Activated CD4-positive, alpha-beta T cell treated with anti-CD3 and anti-CD28 coated beads for 1 hour (primary cell): ENCODE data around the gene GAS6.
"Not testable (repeated sequence)": the region's sequence is repeated elsewhere in the genome, so short reads cannot be mapped to it uniquely, and the experiment has no call there.

Experiments used
- DNase-seq: peaks from one replicate; pipeline ENCODE4 v3.0.0-alpha.2; 2020

The GAS6 gene

DNA sequence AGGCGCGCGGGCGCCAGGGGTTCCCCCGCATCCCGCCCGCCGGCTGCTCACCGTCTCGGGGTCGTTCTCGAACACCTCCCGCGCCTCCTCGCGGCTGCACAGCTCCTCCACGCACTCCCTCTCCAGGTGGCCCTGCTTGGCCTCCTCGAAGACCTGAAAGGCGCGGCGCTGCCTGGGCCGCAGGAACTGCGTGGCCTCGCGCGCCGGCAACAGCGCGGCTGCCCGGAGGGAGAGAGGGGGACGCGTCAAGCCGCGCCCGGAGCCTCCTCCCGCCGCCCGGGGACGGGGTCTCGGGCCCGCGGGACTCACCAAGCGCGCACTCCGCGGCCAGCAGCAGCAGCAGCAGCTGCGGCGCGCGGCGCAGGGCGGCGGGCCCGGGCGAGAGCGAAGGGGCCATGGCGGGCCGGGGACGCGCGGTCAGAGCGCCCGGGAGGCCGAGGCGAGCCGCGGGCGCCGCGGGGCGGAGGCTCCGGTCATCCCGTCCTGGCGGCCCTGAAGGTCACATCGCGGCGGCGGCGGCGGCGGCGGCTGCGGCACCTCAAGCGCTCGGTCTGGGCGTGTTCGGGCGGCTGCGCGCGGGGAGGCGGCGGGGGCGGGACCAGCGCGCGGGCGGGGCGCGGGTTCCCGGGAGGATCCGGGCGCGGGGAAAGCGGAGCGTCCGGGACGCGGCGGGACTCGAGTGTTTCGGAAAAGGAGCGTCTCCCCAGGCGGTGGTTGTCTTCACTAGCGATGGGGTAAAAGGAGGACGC is at the start of gene GAS6:
Gene GAS6 (minus strand): TSS at position 553 of the 749 bp plus-strand sequence. CDS start 156 bp downstream, at position 397.
- DNase-seq, result no peak

DNA sequence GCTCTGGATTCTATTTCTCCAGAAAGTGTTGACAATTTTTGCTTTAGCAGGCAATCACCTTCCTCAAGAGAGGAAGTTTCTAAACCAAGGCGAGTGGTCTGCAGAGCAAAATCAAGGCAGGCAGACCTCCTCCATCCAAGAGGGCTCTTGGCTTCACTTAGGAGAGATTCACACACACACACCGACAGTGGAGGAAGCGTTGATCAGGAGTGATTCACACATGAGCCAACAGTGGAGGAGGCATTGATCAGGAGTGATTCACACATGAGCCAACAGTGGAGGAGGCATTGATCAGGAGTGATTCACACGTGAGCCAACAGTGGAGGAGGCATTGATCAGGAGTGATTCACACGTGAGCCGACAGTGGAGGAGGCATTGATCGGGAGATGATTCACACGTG is 49.5 kb upstream of the GAS6 start:
- not testable (repeated sequence) for DNase-seq

DNA sequence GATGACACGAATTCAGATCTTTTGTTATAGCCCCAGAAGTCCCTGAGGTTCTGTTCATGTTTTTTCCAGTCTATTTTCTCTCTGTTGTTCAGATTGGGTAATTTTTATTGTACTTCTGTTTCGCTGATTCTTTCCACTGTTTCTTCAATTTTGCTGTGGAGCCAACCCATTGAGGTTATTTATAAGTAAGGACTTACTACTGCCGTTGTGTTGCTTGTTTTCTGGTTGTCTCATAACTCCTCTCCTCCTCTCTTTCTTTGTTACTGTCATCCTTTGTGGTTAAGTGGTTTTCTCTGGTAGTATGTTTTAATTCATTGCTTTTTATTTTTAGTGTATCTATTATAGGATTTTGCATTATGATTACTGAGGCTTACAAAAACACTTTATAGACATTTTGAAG is 48.7 kb upstream of the GAS6 start:
- no peak for DNase-seq

DNA sequence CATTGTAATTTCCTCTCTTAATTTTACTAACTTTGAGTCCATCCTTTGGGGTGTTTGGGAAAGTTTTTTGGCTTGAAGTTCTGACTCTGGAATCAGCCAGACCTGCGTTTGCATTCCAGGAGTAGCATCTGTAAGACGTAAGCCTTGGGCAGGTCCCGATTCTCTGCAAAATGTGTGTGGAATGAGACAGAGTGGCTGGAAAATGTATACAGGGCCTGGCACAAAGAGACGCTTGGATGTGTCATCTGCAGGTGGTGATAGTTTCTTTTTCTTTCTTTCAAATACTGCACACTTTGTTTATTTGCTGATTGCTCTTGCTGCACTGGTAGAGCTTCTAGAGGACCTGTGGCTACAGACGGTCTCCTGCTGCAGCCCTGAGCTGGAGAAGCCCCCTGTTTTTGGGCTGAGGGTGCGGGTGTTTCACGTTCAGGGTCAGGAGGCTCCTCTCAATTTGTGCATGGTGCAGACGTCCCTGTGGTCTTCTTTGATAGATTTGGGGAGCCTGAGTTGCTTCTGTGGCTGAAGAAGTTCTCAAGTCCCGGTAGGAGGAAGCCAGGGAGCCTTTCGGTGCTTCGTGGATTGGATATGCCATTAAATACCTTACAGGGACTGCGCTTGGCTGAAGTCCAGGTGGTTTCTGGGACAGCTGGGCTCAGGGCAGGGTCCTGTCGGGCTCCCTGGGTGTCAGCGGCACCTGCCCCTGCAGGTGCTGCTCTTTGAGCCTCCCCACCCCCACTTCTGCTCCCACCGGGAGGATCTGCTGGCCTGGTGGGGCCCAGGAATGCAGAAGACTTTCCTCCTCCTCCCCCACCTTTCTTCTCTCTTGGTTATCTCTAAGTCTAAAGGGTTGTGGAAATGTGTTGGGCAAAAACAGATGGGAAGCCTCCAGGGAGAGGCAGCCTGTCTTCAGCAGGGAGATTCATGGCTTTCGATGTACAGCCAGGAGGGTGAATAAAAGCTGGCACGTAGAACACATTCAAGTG is 44.0 kb upstream of the GAS6 start:
- no peak for DNase-seq

DNA sequence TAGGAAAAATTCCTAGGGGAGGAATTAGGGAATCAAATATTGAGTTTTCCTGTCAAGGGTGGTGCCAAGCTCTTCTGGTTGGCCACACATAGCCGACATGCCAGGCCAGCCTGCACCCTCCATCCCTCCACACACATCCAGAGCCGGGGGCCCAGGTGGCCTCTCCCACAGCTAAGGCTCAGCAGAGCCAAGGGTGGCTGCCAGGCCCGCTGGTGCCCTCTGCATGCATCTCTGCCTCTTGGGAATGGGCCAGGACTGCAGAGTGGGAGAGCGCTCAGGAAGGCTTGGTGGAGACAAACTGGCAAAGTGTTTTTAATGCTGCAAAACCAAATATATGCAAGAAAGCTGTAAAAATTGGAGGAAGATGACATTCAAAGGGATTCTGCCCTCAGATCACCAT is 42.7 kb upstream of the GAS6 start:
- DNase-seq, result no peak

DNA sequence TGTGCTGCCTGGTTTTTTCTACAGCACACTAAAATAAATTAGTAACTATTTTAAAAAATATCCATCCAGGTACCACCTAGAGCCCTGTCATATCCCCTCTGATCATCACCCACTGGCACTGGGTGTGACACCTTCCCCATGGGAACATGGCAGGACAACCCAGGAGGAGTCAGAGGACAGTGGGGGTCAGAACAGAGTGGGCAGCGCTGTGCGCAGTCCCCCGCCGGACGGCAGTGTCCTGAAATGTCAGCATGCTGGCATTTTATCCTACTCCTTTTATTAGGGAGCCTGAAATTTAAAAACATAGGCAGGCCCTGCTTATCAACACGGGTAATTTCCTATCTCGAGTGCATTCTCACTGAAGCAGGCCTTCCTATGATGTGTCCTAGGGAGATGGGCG is 42.1 kb upstream of the GAS6 start:
- DNase-seq, result no peak

DNA sequence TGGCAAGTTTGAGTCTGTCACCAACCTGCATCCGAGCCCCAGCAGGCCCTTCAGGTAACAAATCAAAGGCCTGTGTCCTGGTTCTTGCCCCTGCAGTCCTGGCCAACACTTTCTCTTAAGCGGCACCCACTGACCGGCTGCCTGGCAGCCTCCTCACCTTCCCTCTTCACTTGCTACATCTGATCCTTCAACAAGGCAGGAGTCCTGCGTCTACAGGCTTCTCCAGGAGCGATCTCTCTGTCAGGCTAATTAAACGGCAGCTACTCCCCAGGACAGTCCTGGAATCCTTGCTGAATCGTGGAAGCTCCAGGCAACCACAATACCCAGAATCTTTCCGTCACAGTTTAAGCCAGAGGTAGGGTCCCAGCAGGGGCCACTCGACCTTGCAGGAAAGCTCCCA is 41.1 kb upstream of the GAS6 start:
- no peak for DNase-seq

DNA sequence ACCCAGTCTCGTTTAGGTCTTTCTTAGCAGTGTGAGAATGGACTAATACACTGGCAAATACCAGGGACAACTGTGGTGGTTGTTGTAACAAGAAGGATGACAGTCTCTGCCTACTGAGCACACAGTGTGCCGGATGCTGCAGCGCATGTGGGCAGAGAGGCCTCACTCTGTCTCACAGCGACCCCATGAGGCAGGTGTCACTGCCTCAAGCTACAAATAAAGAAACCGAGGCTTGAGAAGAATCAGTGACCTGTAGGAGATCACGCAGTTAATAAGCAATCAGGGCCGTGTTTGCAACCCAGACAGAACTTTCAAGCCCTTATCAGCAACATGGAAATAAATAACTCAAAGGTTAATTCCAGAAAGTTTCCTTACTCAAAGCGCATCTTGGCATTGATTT is 40.5 kb upstream of the GAS6 start:
- no peak for DNase-seq

DNA sequence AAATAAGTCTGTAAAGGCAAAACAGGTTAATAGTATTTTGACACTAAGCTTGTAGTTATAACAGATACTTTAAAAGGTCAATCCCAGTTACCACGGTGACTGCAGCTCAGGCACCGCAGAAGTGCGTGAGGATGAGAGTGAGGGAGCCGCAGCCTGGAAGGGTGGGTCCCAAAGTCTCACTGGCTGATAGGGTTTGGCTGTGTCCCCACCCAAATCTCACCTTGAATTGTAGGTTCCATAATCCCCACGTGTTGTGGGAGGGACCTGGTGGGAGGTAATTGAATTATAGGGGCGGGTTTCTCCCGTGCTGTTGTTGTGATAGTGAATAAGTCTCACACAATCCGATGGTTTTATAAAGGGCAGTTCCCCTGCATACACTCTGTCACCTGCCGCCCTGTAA is 40.0 kb upstream of the GAS6 start:
- DNase-seq, result no peak

DNA sequence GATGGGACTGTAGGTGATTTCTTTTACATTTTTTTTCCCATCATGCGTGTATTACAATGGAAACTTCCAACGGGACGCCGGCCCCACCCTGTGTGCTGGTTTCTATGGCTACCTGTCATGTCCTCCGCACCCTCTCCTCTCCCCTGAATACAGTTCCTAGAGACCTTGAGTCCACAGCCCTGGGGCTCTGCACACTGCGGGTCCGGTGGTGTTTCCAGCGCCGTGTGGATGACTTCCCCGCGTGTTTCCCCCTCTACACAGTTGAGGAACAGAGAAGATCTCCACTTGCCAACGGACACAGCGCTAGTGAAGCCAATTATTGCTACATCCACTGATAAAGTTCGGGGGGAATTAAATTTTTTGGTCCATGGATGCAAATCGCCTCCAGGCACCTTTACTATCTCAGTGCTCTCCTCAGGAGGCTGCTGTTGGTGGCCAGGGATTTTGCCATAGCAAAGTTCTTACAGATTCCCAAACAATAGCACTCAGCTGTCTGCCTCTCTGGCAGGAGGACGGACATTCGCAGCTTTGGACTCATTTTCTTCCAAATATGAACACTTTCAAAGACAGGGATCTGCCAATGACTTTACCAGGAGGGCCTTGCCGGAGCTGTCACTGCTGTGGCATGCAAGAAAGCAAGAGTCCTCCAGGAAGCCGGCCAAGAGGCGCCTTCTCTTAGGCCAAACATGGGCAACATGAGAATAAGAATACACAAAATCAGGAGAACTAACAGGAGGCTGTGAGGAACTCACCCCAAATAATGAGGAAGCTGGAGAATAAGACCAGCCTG is 39.3 kb upstream of the GAS6 start:
- no peak for DNase-seq

DNA sequence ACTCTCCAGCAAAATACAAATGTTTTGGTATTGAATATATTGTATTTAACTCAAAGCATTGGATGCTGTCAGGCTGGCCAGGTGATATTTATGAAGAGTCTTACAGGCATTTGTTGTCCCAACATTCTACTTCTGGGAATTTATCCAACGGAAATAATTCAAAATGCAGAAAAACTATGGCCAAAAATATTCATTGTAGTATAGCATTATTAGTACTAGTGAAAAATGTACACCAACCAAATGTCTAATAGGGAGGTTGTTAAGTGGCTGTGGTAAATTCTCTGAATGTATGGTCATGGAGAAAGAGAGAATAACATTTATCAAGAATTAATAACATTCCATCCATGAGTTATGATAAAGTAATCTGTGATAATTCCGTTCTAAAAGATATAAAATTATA is 38.6 kb upstream of the GAS6 start:
- no peak for DNase-seq

DNA sequence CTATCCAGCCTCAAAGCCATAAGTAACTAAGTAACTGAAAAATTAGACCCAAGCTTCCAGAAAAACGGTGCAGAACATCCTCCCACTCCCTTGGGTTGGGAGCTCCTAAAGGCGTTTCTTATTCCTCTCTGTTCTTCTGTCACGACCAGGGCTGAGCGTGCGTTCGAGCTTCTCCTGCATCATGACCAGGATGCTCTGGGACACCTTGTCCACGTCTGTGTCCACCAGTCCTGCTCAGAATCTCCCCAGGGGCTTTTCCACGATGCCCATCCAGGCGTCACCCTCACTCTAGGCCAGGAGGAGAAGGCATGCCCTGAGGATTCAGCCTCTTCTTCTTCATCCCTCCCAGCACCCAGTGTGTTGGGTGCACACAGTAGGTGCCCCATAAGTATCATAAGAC is 37.8 kb upstream of the GAS6 start:
- DNase-seq, result no peak

DNA sequence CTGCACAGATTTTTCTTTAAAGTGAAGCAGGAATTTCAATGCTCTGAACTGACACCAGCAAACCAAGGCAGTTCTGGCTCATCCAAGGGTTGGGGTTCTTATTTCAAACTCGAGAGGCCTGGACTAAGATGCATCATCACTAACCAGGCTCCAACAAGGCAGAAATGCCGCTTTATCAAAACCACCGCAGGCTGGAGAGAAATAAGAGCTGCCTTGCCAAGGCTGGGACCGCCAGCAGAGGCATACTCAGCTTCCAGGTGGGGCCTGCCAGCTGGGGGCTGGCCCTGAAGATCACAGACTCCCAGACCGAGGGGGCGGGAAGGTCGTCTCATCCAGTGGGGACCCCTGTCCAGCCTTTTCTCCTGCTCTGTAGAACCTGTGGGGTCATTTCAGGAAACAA is 37.4 kb upstream of the GAS6 start:
- DNase-seq, result no peak

DNA sequence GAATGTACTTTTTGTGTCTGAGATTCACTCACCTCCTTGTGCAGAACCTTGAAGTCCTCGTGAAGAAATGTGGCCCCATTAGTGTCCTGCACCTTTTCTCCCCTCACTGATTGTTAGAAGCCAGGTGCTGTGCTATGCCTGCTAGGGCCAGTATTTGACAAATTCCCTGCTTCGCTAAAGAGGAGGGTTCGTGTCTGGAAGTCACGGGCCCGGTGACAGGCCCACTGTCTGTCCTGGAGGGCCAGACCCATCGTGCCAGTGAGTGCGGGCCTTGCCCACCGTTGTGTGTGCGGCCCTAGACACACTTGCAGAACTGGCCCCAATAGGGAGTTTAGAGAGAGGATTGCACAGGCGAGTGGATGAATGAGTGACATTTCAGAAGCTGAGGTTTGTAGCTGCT is 36.8 kb upstream of the GAS6 start:
- DNase-seq, result no peak

DNA sequence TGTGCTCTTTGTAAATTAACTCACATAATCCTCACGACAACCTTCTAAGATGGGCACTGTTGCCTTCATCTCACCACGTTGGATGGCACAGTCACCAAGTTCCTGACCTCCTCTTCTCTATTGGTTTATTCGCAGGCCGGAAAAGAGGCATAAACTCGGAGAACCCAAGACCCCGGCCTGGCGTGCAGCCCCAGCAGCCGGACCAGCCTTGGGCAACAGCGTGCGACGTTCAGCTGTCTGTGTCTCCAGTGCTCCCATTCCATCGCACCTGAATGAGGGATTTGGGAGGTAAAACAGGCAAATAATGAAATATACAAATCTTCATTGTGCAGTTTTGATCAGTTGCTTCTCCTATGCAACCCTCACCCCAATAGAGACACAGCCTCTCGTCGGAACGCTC is 34.5 kb upstream of the GAS6 start:
- DNase-seq, result no peak

DNA sequence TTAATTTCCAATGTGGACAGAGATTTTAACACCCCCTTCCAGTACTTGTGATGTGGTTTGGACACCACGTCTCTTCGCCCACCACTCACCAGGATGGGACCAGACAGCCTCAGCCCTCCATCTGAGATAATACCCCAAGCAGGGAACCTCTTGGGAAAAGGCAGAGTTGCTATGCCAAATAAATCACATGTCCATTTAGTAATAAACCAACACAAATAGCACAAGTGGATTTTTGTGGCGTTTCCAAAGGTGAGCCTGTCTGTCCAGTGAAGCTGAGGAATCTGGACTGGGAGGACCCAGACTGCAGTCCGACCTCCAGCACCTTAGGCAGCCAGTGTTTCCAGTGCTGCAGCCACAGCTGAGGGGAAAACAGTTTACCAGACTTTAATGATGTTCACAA is 34.1 kb upstream of the GAS6 start:
- no peak for DNase-seq

DNA sequence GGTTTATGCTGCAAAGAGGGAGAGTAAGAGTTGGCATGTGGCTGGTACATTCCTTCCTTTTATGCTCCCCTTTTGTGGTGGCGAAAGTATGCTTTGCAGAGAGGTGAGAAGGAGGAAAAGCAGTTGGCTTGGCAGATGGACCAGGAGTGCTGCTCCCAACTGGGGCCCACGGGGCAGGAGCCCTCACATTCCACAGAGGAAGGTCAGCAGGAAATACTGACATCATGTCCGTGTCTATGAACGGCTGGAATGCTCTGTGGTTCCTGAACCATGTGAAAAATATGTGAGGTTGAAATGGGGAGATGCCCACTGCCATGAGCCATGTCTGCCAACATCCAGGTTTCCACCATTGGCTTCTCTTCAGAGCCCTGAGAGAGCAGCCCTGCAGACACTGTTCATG is 33.3 kb upstream of the GAS6 start:
- no peak for DNase-seq

DNA sequence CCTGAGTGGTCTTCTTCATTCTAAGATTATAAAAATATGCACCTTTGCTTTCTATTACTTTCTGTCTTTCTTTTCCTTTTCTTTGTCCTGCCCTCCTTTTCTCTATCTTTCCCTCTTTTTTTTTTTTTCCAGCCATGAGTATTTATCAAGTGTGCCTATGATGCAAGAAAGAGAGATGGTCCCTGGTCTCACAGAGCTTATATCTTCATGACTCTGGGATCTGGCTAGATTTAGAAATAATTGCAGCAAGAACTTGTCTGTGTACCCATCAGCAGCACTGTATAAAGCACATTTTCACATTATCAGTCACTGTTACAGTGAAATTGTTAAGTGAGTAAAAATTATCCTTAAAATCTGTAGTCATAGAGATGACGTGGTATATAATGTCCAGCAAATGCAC is 31.6 kb upstream of the GAS6 start:
- DNase-seq, result no peak

DNA sequence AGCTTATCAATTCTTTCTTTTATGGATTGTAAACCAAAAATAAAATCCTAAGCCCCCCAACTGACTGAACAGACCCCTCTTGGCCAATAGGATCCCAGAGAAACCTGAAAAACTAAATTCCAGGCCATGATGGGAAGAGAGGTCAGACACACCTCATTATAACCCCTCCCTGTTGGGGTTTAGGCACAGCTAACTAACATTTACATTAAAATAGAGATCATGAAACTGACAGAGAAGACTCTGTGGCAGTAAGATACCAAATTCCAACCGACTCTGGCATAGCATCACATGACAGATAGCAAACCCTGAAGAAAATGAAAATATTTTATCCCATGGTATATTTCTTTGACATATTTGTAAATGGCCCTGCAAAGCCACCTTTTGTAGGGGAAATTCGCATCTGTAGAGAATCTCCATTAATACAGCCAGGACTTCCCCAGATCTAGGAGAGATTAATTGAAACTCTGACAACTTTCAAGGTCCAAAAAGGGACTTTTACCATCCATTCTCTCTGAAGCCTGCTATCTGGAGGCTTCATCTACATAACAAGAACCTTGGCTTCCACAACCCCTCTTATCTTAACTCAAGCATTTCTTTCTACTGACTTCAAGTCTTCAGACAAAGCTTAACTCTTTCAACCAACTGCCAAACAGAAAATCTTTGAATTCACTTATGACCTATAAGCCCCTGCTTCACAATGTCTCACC is 27.1 kb upstream of the GAS6 start:
- DNase-seq, result no peak

DNA sequence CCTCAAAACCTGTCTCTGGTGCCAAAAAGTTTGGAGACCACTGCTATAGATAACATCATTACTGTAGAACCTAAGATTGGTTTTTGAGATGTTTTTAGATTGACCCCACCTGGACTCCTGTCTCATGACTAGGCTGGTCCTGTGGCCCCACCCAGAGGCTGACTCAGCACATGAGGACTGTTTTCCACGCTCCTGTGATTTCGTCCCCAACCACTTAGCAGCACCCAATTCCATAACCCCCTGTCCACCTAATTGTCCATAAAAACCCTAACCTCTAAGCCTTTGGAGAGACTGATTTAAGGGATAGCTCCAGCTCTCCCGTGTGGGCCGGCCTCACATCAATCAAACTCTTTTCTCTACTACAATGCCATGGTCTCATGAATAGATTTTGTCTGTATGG is 25.6 kb upstream of the GAS6 start:
- DNase-seq, result no peak

DNA sequence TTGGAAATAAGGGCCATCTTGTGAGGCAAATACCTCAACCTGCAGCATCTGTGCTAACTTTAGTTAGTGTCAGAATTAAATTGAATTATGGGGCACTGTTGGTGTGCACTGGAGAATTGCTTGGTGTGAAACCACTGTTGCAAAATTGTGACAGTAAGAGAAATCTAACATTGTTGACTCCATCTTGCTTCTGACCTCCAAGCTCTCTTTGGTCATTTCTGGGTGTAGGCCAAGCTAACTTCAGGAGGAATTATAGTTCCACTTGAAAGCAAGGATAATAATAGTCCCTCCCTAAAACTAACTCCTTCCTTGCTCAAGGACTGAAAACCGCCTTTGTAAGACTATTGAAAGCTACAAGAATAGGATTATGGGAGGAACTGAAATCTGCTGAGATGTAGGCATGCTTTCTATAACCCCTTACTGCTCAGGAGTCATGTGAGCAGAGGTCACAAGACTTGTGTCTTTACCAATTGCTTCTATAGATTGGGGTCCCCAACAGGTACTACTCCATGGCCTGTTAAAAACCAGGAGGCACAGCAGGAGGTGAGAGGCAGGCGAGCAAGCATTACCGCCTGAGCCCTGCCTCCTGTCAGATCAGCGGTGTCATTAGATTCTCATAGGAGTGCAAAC is 24.9 kb upstream of the GAS6 start:
- no peak for DNase-seq

DNA sequence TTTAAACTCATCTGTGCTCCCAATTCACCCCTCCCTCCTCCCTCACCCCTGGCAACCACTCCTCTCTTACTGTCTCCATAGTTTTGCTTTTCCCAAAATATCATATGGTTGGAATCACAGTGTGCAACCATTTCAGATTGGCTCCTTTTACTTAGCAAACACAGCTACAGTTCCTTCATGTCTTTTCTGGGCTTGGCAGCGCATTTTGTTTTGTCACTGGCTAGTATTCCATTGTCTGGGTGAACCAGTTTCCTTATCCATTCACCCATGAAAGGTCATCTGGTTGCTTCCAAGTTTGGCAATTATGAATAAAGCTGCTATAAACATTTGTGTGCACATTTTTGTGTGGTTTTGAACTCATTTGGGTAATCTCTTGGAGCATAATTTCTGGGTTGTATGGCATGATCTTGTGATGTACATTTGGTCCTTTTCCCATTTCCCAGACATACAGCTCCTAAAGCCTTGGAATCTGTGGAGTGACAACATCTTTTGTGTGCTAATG is 23.9 kb upstream of the GAS6 start:
- DNase-seq, result no peak
